Measurements from ENCODE around the gene AADACL2.

- TF ChIP-seq CTCF (IDR thresholded peaks at IDR 0.05) = no peak
- no peak for TF ChIP-seq POLR2A (IDR thresholded peaks at IDR 0.05)
Measured at GRCh38 chr3:151722856-151723255, 10.9 kb upstream of the AADACL2 start.

Data from prostate gland (tissue), 2 donors.